DND-41 (cell line): ENCODE results near the gene SLC41A3.
"Not testable (repeated sequence)": the region's sequence is repeated elsewhere in the genome, so short reads cannot be mapped to it uniquely, and the experiment has no call there.

Experiments used
- ATAC-seq: fragments of 200-7000 bp; cut with Tn5 transposase; 3 replicates; pipeline ENCODE4 v1.9.1; 2021; ENCODE audit warnings: low read depth; ENCODE audit not compliant: insufficient read depth
- DNase-seq: peaks from one replicate; pipeline ENCODE4 v3.0.0-alpha.2; 2020
- H2AFZ ChIP-seq: 2 replicates; pipeline ENCODE4 v1.6.0; 2012; ENCODE audit warnings: low read depth, low read length
- H3K27ac ChIP-seq: 2 replicates; pipeline ENCODE4 v1.5.1; 2012; ENCODE audit warnings: low read length, inconsistent platforms
- H3K27me3 ChIP-seq: fragments of 200-600 bp; sonication (generic); 2 replicates; pipeline ENCODE4 v1.6.0; 2012; ENCODE audit warnings: low read length, mild to moderate bottlenecking, inconsistent platforms; ENCODE audit not compliant: insufficient read depth, poor library complexity
- H3K36me3 ChIP-seq: 2 replicates; pipeline ENCODE4 v1.5.1; 2012; ENCODE audit warnings: low read length, inconsistent platforms; ENCODE audit not compliant: insufficient read depth
- H3K4me1 ChIP-seq: 2 replicates; pipeline ENCODE4 v1.5.1; 2012; ENCODE audit warnings: mild to moderate bottlenecking, low read length; ENCODE audit not compliant: insufficient read depth
- H3K4me2 ChIP-seq: 2 replicates; pipeline ENCODE4 v1.6.0; 2012; ENCODE audit warnings: mild to moderate bottlenecking, moderate library complexity, low read length, inconsistent platforms; ENCODE audit not compliant: insufficient read depth
- H3K4me3 ChIP-seq, 2 experiments: fragments of 200-600 bp in 1 of 2; shearing (Covaris generic) in 1 of 2; 2 replicates each; pipeline ENCODE4 v1.5.1; 2012 to 2016; ENCODE audit warnings: inconsistent platforms in 2 of 2, low read length in 2 of 2, mild to moderate bottlenecking in 2 of 2, low read depth in 1 of 2, moderate library complexity in 1 of 2
- H3K79me2 ChIP-seq: 2 replicates; pipeline ENCODE4 v1.6.0; 2012; ENCODE audit warnings: low read length, inconsistent platforms; ENCODE audit not compliant: insufficient read depth
- H3K9ac ChIP-seq: 2 replicates; pipeline ENCODE4 v1.6.0; 2012; ENCODE audit warnings: low read depth, mild to moderate bottlenecking, inconsistent platforms, low read length, moderate library complexity
- H3K9me3 ChIP-seq: 2 replicates; pipeline ENCODE4 v1.5.1; 2012; ENCODE audit warnings: low read length, moderate library complexity, mild to moderate bottlenecking, inconsistent platforms; ENCODE audit not compliant: insufficient read depth, severe bottlenecking
- H4K20me1 ChIP-seq: 2 replicates; pipeline ENCODE4 v1.6.0; 2012; ENCODE audit warnings: low read length; ENCODE audit not compliant: insufficient read depth
- EZH2 ChIP-seq: IDR thresholded peaks from 3 replicates; pipeline ENCODE4 v1.6.1; 2012; ENCODE audit warnings: borderline replicate concordance, low read depth, mild to moderate bottlenecking, moderate library complexity, low read length, inconsistent platforms; ENCODE audit not compliant: severe bottlenecking
- TF ChIP-seq, protein P1 (sequence below): IDR thresholded peaks from 2 replicates; pipeline ENCODE4 v1.5.1; 2012; ENCODE audit warnings: borderline replicate concordance, low read length, moderate library complexity, mild to moderate bottlenecking; ENCODE audit not compliant: poor library complexity, severe bottlenecking; ENCODE audit errors: extremely low read depth

SLC41A3 gene

GRCh38 chr3:125967156-125967555, 116.8 kb downstream of the SLC41A3 start:
- no peak for ATAC-seq
- no peak for TF ChIP-seq EZH2
- TF ChIP-seq, protein P1, sequence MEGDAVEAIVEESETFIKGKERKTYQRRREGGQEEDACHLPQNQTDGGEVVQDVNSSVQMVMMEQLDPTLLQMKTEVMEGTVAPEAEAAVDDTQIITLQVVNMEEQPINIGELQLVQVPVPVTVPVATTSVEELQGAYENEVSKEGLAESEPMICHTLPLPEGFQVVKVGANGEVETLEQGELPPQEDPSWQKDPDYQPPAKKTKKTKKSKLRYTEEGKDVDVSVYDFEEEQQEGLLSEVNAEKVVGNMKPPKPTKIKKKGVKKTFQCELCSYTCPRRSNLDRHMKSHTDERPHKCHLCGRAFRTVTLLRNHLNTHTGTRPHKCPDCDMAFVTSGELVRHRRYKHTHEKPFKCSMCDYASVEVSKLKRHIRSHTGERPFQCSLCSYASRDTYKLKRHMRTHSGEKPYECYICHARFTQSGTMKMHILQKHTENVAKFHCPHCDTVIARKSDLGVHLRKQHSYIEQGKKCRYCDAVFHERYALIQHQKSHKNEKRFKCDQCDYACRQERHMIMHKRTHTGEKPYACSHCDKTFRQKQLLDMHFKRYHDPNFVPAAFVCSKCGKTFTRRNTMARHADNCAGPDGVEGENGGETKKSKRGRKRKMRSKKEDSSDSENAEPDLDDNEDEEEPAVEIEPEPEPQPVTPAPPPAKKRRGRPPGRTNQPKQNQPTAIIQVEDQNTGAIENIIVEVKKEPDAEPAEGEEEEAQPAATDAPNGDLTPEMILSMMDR, result no peak

GRCh38 chr3:125965505-125965904, 118.4 kb downstream of the SLC41A3 start:
- Histone ChIP-seq H3K9ac (no peak overlapping the region), H3K4me1 (no peaks in the 10 kb centered on the region), H3K4me2 (no peak overlapping the region), H3K36me3 (no peaks in the 10 kb centered on the region), H3K27ac (no peak overlapping the region), H3K79me2 (no peaks in the 10 kb centered on the region), H3K9me3 (no peaks in the 10 kb centered on the region), H4K20me1 (no peaks in the 10 kb centered on the region), H3K4me3 (no peak overlapping the region), H3K27me3 (peaks cover 4% of the 10 kb centered on the region), H2AFZ (no peak overlapping the region)
- DNase-seq (no peak), ATAC-seq (no peak)
- TF ChIP-seq, protein P1, result no peak
- no peak for TF ChIP-seq EZH2

More at GRCh38 chr3:125967156-125967555, 116.8 kb downstream of the SLC41A3 start:
- H3K4me3 ChIP-seq, result no peak overlapping the region
- peaks cover 8% of the 10 kb centered on the region for H3K27me3 ChIP-seq
- H4K20me1 ChIP-seq, result no peaks in the 10 kb centered on the region
- H3K9me3 ChIP-seq, result no peaks in the 10 kb centered on the region
- no peaks in the 10 kb centered on the region for H3K4me1 ChIP-seq
- H2AFZ ChIP-seq, result no peak overlapping the region
- no peak overlapping the region for H3K4me2 ChIP-seq
- H3K36me3 ChIP-seq, result no peaks in the 10 kb centered on the region
- DNase-seq, result no peak
- no peak overlapping the region for H3K27ac ChIP-seq
- no peaks in the 10 kb centered on the region for H3K79me2 ChIP-seq
- no peak overlapping the region for H3K9ac ChIP-seq

DNA sequence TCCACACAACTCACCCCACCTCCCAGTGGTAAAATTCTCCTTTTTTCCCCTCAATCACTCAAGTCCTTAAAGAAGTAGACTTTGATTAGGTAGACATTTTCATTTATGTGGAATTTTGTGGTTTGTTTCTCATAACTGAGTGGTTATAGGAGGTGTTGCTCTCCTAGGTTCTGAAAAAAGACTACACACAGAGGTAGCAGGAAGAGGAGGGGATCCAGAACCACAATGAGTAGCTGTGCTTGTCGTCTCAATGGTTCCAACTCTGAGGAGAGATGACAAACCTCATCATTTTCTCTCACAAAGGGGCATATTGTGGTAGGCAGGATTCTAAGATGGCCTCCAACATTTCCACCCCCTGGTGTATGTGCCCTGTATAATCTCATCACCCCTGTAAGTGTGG, 120.1 kb downstream of the SLC41A3 start:
- not testable (repeated sequence) for H3K36me3 ChIP-seq, DNase-seq, H3K27me3 ChIP-seq, H4K20me1 ChIP-seq, H3K4me1 ChIP-seq, H3K9me3 ChIP-seq, H3K4me2 ChIP-seq, H3K9ac ChIP-seq, H3K27ac ChIP-seq, H3K79me2 ChIP-seq, H2AFZ ChIP-seq, H3K4me3 ChIP-seq
- peak; percentile 47; the same call in 1 of the 3 replicates for ATAC-seq

DNA sequence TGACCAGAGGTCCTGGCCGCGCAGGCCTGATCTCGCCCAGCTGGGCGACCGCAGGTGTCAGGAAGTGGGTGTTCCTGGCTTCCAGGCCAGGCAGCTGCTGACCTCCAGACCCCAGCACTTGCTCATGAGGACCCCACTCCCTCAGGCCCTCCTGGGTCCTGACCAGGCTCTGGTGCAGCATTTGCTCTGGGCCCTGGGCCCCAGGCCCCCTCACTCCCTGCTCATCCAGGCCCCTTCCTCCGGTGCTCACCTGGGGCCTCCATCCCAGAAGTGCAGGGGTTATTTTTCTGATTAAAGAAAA, 122.7 kb downstream of the SLC41A3 start:
- Histone ChIP-seq H2AFZ (no peak overlapping the region), H3K27ac (no peak overlapping the region), H3K36me3 (no peaks in the 10 kb centered on the region), H3K4me1 (no peaks in the 10 kb centered on the region), H3K4me3 (no peak overlapping the region), H3K4me2 (no peak overlapping the region), H4K20me1 (no peaks in the 10 kb centered on the region), H3K27me3 (no peaks in the 10 kb centered on the region), H3K79me2 (no peaks in the 10 kb centered on the region), H3K9me3 (no peaks in the 10 kb centered on the region), H3K9ac (no peak overlapping the region)
- no peak for TF ChIP-seq EZH2
- ATAC-seq (no peak), DNase-seq (no peak)
